ENCODE measurements around the gene TERT. TPM values are rescaled to one million over a fixed set of nuclear protein-coding genes. Genes with fewer than 3 reads are reported as not detected.

Gene TERT
- total RNA-seq, 1 experiment from 2014 or later: 0.80 TPM

DNA sequence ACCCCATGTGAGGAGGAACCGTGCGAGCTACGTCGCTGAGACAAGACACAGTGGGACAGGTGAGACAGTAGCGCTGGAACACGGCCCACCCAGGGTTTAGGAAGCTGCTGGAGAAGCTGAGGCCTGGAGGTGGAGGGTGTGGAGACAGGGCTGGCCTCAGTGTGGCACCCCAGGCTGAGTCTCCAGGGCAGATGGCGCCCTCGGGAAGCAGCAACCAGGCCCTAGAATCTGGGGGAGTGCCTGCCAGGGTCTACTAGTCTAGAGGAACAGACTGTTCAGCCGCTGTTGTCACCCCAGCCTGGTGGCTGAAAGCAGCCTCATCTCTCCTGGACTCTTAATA lies 4.6 kb upstream of the TERT start:
- no peaks in the 10 kb centered on the region for H3F3A ChIP-seq (ENCODE audit: low read length, unreplicated experiment)
- no peaks in the 10 kb centered on the region for H3K36me3 ChIP-seq (ENCODE audit: low read depth, low read length)
- TF ChIP-seq CTCF (conservative IDR thresholded peaks at IDR 0.05; ENCODE audit: low read depth, low read length): no peak
- no peak for TF ChIP-seq EZH2 (IDR thresholded peaks at IDR 0.05; ENCODE audit: low read length, unreplicated experiment)
- no peak for TF ChIP-seq EZH2phosphoT487 (IDR thresholded peaks at IDR 0.05; ENCODE audit: borderline replicate concordance, low read length)
- BruUV-seq (replicated peaks): no TSS peak
- H3K27me3 ChIP-seq (ENCODE audit: low read length): peaks cover 18% of the 10 kb centered on the region
- H3K9me2 ChIP-seq (replicated peaks; ENCODE audit: low read length): no peaks in the 10 kb centered on the region
- H3K4me1 ChIP-seq (ENCODE audit: insufficient read depth, low read length): no peaks in the 10 kb centered on the region
- no peaks in the 10 kb centered on the region for H3K9me3 ChIP-seq (ENCODE audit: low read length)
- H2AFZ ChIP-seq (ENCODE audit: low read length): no peak overlapping the region
- H3K9ac ChIP-seq (ENCODE audit: low read length): no peak overlapping the region
- ATAC-seq (no peak), DNase-seq (no peak)
- POLR2A ChIA-PET (ENCODE audit: unreplicated experiment): no interaction called here
- H3K79me2 ChIP-seq (ENCODE audit: low read length): no peaks in the 10 kb centered on the region
- no peaks in the 10 kb centered on the region for H4K20me1 ChIP-seq (ENCODE audit: low read length)
- no peak overlapping the region for H3K27ac ChIP-seq (ENCODE audit: low read length)
- CTCF ChIA-PET: no interaction called here
- H3K4me3 ChIP-seq (ENCODE audit: low read length): no peak overlapping the region
- H3K4me2 ChIP-seq (ENCODE audit: low read length): no peak overlapping the region
- intact Hi-C loops (cut with micrococcal nuclease): no loop called here

DNA sequence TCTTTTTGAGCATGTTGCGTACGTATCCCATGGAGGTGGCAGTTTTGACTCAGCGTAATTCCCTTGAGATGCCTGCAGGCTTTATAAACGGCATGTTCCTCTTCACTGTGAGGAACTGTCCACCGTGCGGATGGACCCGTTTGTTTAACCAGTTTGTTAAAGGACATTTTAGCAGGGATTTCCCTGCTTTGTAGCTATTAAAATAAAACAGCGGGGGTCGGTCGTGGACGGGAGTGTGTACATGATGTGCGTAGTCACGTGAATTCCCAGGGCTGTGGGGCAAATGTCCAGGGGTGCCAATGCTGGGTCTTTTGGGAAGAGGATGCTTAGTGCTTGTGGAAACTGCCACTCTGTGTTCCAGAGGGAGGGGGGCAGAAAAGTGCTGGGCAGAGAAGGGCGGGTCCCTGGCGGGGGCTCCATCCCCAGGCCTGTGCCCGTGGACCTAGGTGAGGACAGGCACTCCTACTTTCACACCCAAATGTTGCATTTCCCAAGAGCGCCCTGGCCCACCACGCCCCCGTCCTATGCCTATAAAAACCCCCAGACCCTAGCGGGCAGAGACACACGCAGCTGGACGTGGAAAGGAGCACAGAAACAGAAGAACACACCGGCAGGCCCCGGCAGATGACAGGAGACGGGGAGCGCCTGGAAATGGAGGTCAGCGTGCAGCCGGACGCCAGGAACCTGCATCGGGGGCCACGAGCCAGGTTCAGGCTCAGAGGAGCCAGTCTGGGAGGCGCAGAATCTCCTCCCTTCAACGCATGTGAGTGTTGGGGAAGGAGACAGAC lies 4.0 kb upstream of the TERT start:
- ATAC-seq: no peak
- no peak overlapping the region for H3K9ac ChIP-seq (ENCODE audit: low read length)
- TF ChIP-seq CTCF (conservative IDR thresholded peaks at IDR 0.05; ENCODE audit: low read depth, low read length) (no peak), EZH2phosphoT487 (IDR thresholded peaks at IDR 0.05; ENCODE audit: borderline replicate concordance, low read length) (no peak), EZH2 (IDR thresholded peaks at IDR 0.05; ENCODE audit: low read length, unreplicated experiment) (no peak)
- no peaks in the 10 kb centered on the region for H4K20me1 ChIP-seq (ENCODE audit: low read length)
- no peak overlapping the region for H2AFZ ChIP-seq (ENCODE audit: low read length)
- intact Hi-C loops (cut with micrococcal nuclease): no loop called here
- peaks cover 12% of the 10 kb centered on the region; the same call in 1 of the 2 replicates for H3K27me3 ChIP-seq (ENCODE audit: low read length)
- H3K9me3 ChIP-seq (ENCODE audit: low read length): no peaks in the 10 kb centered on the region
- H3K27ac ChIP-seq (ENCODE audit: low read length): no peak overlapping the region
- no peak overlapping the region for H3K4me2 ChIP-seq (ENCODE audit: low read length)
- CTCF ChIA-PET: no interaction called here
- H3K36me3 ChIP-seq (ENCODE audit: low read depth, low read length): no peaks in the 10 kb centered on the region
- DNase-seq: no peak
- no peak overlapping the region for H3K4me3 ChIP-seq (ENCODE audit: low read length)
- no TSS peak for BruUV-seq (replicated peaks)
- H3K9me2 ChIP-seq (replicated peaks; ENCODE audit: low read length): no peaks in the 10 kb centered on the region
- no peaks in the 10 kb centered on the region for H3F3A ChIP-seq (ENCODE audit: low read length, unreplicated experiment)
- H3K79me2 ChIP-seq (ENCODE audit: low read length): no peaks in the 10 kb centered on the region
- POLR2A ChIA-PET (ENCODE audit: unreplicated experiment): no interaction called here
- no peaks in the 10 kb centered on the region for H3K4me1 ChIP-seq (ENCODE audit: insufficient read depth, low read length)

- no peaks in the 10 kb centered on the region for H3K79me2 ChIP-seq (ENCODE audit: low read length)
- no peak overlapping the region for H2AFZ ChIP-seq (ENCODE audit: low read length)
- H3F3A ChIP-seq (ENCODE audit: low read length, unreplicated experiment): no peaks in the 10 kb centered on the region
- DNase-seq (no peak), ATAC-seq (no peak)
- H3K9me2 ChIP-seq (replicated peaks; ENCODE audit: low read length): no peaks in the 10 kb centered on the region
- no peaks in the 10 kb centered on the region for H3K4me1 ChIP-seq (ENCODE audit: insufficient read depth, low read length)
- H3K36me3 ChIP-seq (ENCODE audit: low read depth, low read length): no peaks in the 10 kb centered on the region
- H3K9me3 ChIP-seq (ENCODE audit: low read length): no peaks in the 10 kb centered on the region
- POLR2A ChIA-PET (ENCODE audit: unreplicated experiment): no interaction called here
- intact Hi-C loops (cut with micrococcal nuclease): no loop called here
- no peak overlapping the region for H3K4me2 ChIP-seq (ENCODE audit: low read length)
- no peak overlapping the region for H3K4me3 ChIP-seq (ENCODE audit: low read length)
- BruUV-seq (replicated peaks): no TSS peak
- H3K9ac ChIP-seq (ENCODE audit: low read length): no peak overlapping the region
- no peaks in the 10 kb centered on the region for H4K20me1 ChIP-seq (ENCODE audit: low read length)
- H3K27me3 ChIP-seq (ENCODE audit: low read length): peaks cover 5% of the 10 kb centered on the region; the same call in 1 of the 2 replicates
- CTCF ChIA-PET: no interaction called here
- TF ChIP-seq EZH2 (IDR thresholded peaks at IDR 0.05; ENCODE audit: low read length, unreplicated experiment) (no peak), CTCF (conservative IDR thresholded peaks at IDR 0.05; ENCODE audit: low read depth, low read length) (no peak), EZH2phosphoT487 (IDR thresholded peaks at IDR 0.05; ENCODE audit: borderline replicate concordance, low read length) (no peak)
- H3K27ac ChIP-seq (ENCODE audit: low read length): no peak overlapping the region
Measured at GRCh38 chr5:1298067-1298551, 3.2 kb upstream of the TERT start.

Measured in PC-3 (cell line).